ENCODE measurements around the gene EPHB3.
A peak's percentile ranks its signal among the peaks of the same experiment; 100 is the strongest.

EPHB3 gene

GRCh38 chr3:184582646-184583577 lies 21.3 kb downstream of the EPHB3 start:
- DNase-seq: peak; percentile 49

- DNase-seq: no peak
Observed at GRCh38 chr3:184583578-184584451, 22.2 kb downstream of the EPHB3 start.

- no peak for DNase-seq
Observed at GRCh38 chr3:184584464-184584891, 22.9 kb downstream of the EPHB3 start.

- no peak for DNase-seq
Observed at GRCh38 chr3:184585545-184585944, 24.0 kb downstream of the EPHB3 start.

GRCh38 chr3:184586851-184587250 lies 25.3 kb downstream of the EPHB3 start:
- DNase-seq: no peak

GRCh38 chr3:184588776-184589175 lies 27.2 kb downstream of the EPHB3 start:
- no peak for DNase-seq

GRCh38 chr3:184590795-184591194 lies 29.2 kb downstream of the EPHB3 start:
- DNase-seq: no peak

- no peak for DNase-seq
Observed at GRCh38 chr3:184591789-184592188, 30.2 kb downstream of the EPHB3 start.

- DNase-seq: no peak
Observed at GRCh38 chr3:184592371-184593219, 31.0 kb downstream of the EPHB3 start.

- DNase-seq: no peak
Observed at GRCh38 chr3:184593220-184593927, 31.8 kb downstream of the EPHB3 start.

GRCh38 chr3:184593928-184594303 lies 32.3 kb downstream of the EPHB3 start:
- DNase-seq: no peak

- DNase-seq: no peak
Observed at GRCh38 chr3:184594371-184595001, 32.9 kb downstream of the EPHB3 start.

GRCh38 chr3:184595726-184596125 lies 34.1 kb downstream of the EPHB3 start:
- no peak for DNase-seq

- DNase-seq: no peak
Observed at GRCh38 chr3:184596233-184596632, 34.6 kb downstream of the EPHB3 start.

GRCh38 chr3:184596886-184597575 lies 35.4 kb downstream of the EPHB3 start:
- no peak for DNase-seq

- DNase-seq: no peak
Observed at GRCh38 chr3:184597829-184598573, 36.4 kb downstream of the EPHB3 start.

- no peak for DNase-seq
Observed at GRCh38 chr3:184598574-184598927, 37.0 kb downstream of the EPHB3 start.

- DNase-seq: no peak
Observed at GRCh38 chr3:184599143-184599542, 37.6 kb downstream of the EPHB3 start.

- no peak for DNase-seq
Observed at GRCh38 chr3:184600685-184601377, 39.2 kb downstream of the EPHB3 start.
